SK-N-SH (cell line): ENCODE results near the gene PEDS1. TPM values are rescaled to one million over a fixed set of nuclear protein-coding genes. Genes with fewer than 3 reads are reported as not detected.

ENCODE experiments used
- CTCF ChIA-PET: fragments of 300-600, 350-600 bp; formaldehyde crosslinking; extraction: SDS; loops from one replicate; lab custom pipeline; 2021; lab: Yijun Ruan, JAX
- POLR2A ChIA-PET: fragments of 350-600 bp; sonication (Branson Sonifier 250); formaldehyde crosslinking; extraction: SDS; loops from one replicate; lab custom pipeline; 2020; ENCODE audit warnings: antibody characterized with exemption, inconsistent platforms; lab: Yijun Ruan, JAX
- DNase-seq: peaks from one replicate; pipeline ENCODE4 v3.0.0; 2012
- H2AFZ ChIP-seq: fragments of 200-600 bp; sonication (generic); 2 replicates; pipeline ENCODE4 v1.8.1; 2016; ENCODE audit warnings: antibody characterized with exemption, mild to moderate bottlenecking, low read depth
- H3F3A ChIP-seq: fragments of 200-600 bp; sonication (generic); replicated peaks from 2 replicates; pipeline ENCODE3; 2016; ENCODE audit warnings: antibody characterized with exemption, mild to moderate bottlenecking; ENCODE audit not compliant: insufficient read depth
- H3K27ac ChIP-seq, 2 experiments: fragments of 200-500 bp in 1 of 2; fragments of 200-600 bp in 1 of 2; sonication (Bioruptor generic) in 1 of 2; sonication (generic), shearing (Covaris generic) in 1 of 2; 2 replicates each; pipeline versions ENCODE4 v1.5.1 to v1.6.1; 2014 to 2016; ENCODE audit warnings: low read depth in 2 of 2, inconsistent platforms in 1 of 2, low read length in 1 of 2, mild to moderate bottlenecking in 1 of 2, mixed read lengths in 1 of 2
- H3K27me3 ChIP-seq: fragments of 200-600 bp; sonication (generic), shearing (Covaris generic); 2 replicates; pipeline ENCODE4 v1.6.1; 2016; ENCODE audit warnings: mixed run types; ENCODE audit not compliant: insufficient read depth
- H3K36me3 ChIP-seq, 2 experiments: fragments of 200-500 bp in 1 of 2; fragments of 200-600 bp in 1 of 2; sonication (Bioruptor generic) in 1 of 2; sonication (generic) in 1 of 2; replicated peaks in 1 of 2; 2 replicates each; pipeline versions ENCODE3 to v1.5.1; 2014 to 2016; ENCODE audit warnings: low read length in 1 of 2, mild to moderate bottlenecking in 1 of 2; ENCODE audit not compliant: insufficient read depth in 2 of 2, control insufficient read depth in 1 of 2
- H3K4me1 ChIP-seq, 2 experiments: fragments of 200-500 bp in 1 of 2; fragments of 200-600 bp in 1 of 2; sonication (Bioruptor generic) in 1 of 2; sonication (generic), shearing (Covaris generic) in 1 of 2; 2 replicates each; pipeline versions ENCODE4 v1.5.1 to v1.6.1; 2014 to 2016; ENCODE audit warnings: low read depth in 1 of 2, low read length in 1 of 2, mixed run types in 1 of 2; ENCODE audit not compliant: insufficient read depth in 2 of 2, control insufficient read depth in 1 of 2
- H3K4me2 ChIP-seq: fragments of 200-600 bp; sonication (generic), shearing (Covaris generic); 2 replicates; pipeline ENCODE4 v1.6.1; 2017; ENCODE audit warnings: mixed run types
- H3K4me3 ChIP-seq, 2 experiments: fragments of 200-500 bp in 1 of 2; fragments of 200-600 bp in 1 of 2; sonication (Bioruptor generic) in 1 of 2; sonication (generic), shearing (Covaris generic) in 1 of 2; 2 replicates each; pipeline versions ENCODE4 v1.5.1 to v1.8.1; 2014 to 2016; ENCODE audit warnings: low read depth in 2 of 2, inconsistent platforms in 1 of 2, low read length in 1 of 2, mild to moderate bottlenecking in 1 of 2, mixed read lengths in 1 of 2, moderate library complexity in 1 of 2
- H3K79me2 ChIP-seq: fragments of 200-600 bp; sonication (generic); 2 replicates; pipeline ENCODE4 v1.8.1; 2017; ENCODE audit warnings: mild to moderate bottlenecking; ENCODE audit not compliant: insufficient read depth
- H3K9ac ChIP-seq: fragments of 200-600 bp; sonication (generic); 2 replicates; pipeline ENCODE4 v1.6.1; 2017; ENCODE audit warnings: mixed run types
- H3K9me2 ChIP-seq: fragments of 200-600 bp; sonication (generic); 2 replicates; pipeline ENCODE4 v1.6.1; 2017; ENCODE audit warnings: mixed run types
- H3K9me3 ChIP-seq: fragments of 200-600 bp; sonication (generic); 2 replicates; pipeline ENCODE4 v1.6.1; 2017; ENCODE audit warnings: mixed run types, mild to moderate bottlenecking, moderate library complexity
- H4K20me1 ChIP-seq: fragments of 200-600 bp; sonication (generic); 2 replicates; pipeline ENCODE4 v1.6.1; 2017; ENCODE audit warnings: mild to moderate bottlenecking, mixed run types; ENCODE audit not compliant: insufficient read depth
- CTCF ChIP-seq: fragments of 200-600 bp; sonication (generic); IDR thresholded peaks from 2 replicates; pipeline ENCODE4 v1.6.1; 2017; ENCODE audit warnings: antibody characterized with exemption, mild to moderate bottlenecking, moderate library complexity
- EZH2phosphoT487 ChIP-seq: fragments of 200-600 bp; sonication (generic); IDR thresholded peaks from 2 replicates; pipeline ENCODE4 v1.6.1; 2017; ENCODE audit warnings: low read depth, mixed run types, mild to moderate bottlenecking, antibody characterized with exemption, moderate library complexity, borderline replicate concordance
- FOXJ3 ChIP-seq: sonication (generic); formaldehyde crosslinking; IDR thresholded peaks from 2 replicates; pipeline ENCODE4 v1.5.1; 2020; ENCODE audit warnings: mild to moderate bottlenecking, missing genetic modification reagents
- GABPA ChIP-seq: IDR thresholded peaks from 2 replicates; pipeline ENCODE4 v1.4.0; 2012; ENCODE audit warnings: low read depth, mild to moderate bottlenecking
- IRF3 ChIP-seq: fragments of 150-350 bp; IDR thresholded peaks from 2 replicates; pipeline ENCODE4 v1.6.1; 2016; ENCODE audit warnings: mild to moderate bottlenecking, low read depth, low read length
- MEF2A ChIP-seq: IDR thresholded peaks from 2 replicates; pipeline ENCODE4 v1.4.0; 2012; ENCODE audit warnings: low read depth, borderline replicate concordance
- RAD21 ChIP-seq: IDR thresholded peaks from 2 replicates; pipeline ENCODE4 v1.6.1; 2012; ENCODE audit warnings: mild to moderate bottlenecking, low read length
- REST ChIP-seq: IDR thresholded peaks from 2 replicates; pipeline ENCODE4 v1.6.1; 2012; ENCODE audit warnings: mild to moderate bottlenecking, low read depth, low read length, moderate library complexity
- SMC3 ChIP-seq: IDR thresholded peaks from 2 replicates; pipeline ENCODE4 v1.6.1; 2012; ENCODE audit warnings: low read depth, low read length, improper control_type of control experiment
- TAF1 ChIP-seq: IDR thresholded peaks from 2 replicates; pipeline ENCODE4 v1.6.1; 2012; ENCODE audit warnings: low read depth, mild to moderate bottlenecking, low read length, moderate library complexity, borderline replicate concordance
- USF1 ChIP-seq: IDR thresholded peaks from 2 replicates; pipeline ENCODE4 v1.4.0; 2012; ENCODE audit warnings: low read depth, borderline replicate concordance
- WGBS: methylation state at CpG from one replicate; pipeline ENCODE4 v1.1.6; 2017; ENCODE audit warnings: low lambda C conversion rate; 5-methylcytosine and 5-hydroxymethylcytosine counted together
- polyA plus RNA-seq, 3 experiments: library from polyadenylated mRNA; depleted of rRNA; stranded (reverse); fragments of >200 nt; gene quantifications; 2 replicates each; pipeline ENCODE4 v1.2.3, GENCODE V29; 2012

PEDS1 gene
- polyA plus RNA-seq, 1 of the 3 experiments (the other 2 are of a cell fraction): 18.3 TPM

GRCh38 chr20:50169329-50169823 is 15.9 kb upstream of the PEDS1 start:
- H3K9me2 ChIP-seq: no peaks in the 10 kb centered on the region

GRCh38 chr20:50165684-50166554 is 12.4 kb upstream of the PEDS1 start:
- Histone ChIP-seq H3K4me1 (peaks cover 12 to 14% of the 10 kb centered on the region in 2 experiments; a peak in 3 of 4 replicates), H3K9ac (peak overlapping the region; percentile 75), H2AFZ (peak overlapping the region; percentile 89), H3F3A (peaks cover 13% of the 10 kb centered on the region), H3K9me3 (no peaks in the 10 kb centered on the region), H3K4me3 (peak overlapping the region; percentile 36 to 62), H4K20me1 (no peaks in the 10 kb centered on the region), H3K79me2 (no peaks in the 10 kb centered on the region), H3K9me2 (no peaks in the 10 kb centered on the region), H3K27me3 (no peaks in the 10 kb centered on the region), H3K27ac (peak overlapping the region; percentile 87 to 93), H3K36me3 (no peaks in the 10 kb centered on the region), H3K4me2 (peak overlapping the region; percentile 88)
- DNase-seq: peak; percentile 88
- POLR2A ChIA-PET: interaction anchor here (0.5 to 1.3 kb wide), 6 partner anchors 12 to 81 kb away, joined by 3 to 7 read pairs (median 4); partner anchors contain the start of gene PEDS1
- WGBS: 6% methylated on average over 12 of the region's 20 CpGs
- CTCF ChIA-PET: interaction anchor here (1.0 to 9.6 kb wide), 7 partner anchors 13 to 187 kb away, joined by 3 to 297 read pairs (median 6); partner anchors contain the start of gene PEDS1
- TF ChIP-seq REST: peak; percentile 62; the same call in 1 of the 2 replicates
- no peak for TF ChIP-seq SMC3
- TF ChIP-seq TAF1: peak; percentile 41; the same call in 1 of the 2 replicates
- TF ChIP-seq IRF3: no peak
- TF ChIP-seq FOXJ3 (CRISPR knock-in tag): peak; percentile 77
- TF ChIP-seq MEF2A: 0 out of 2 replicates have a peak, but pooled peaks have one; percentile 47
- no peak for TF ChIP-seq EZH2phosphoT487

More at GRCh38 chr20:50169329-50169823, 15.9 kb upstream of the PEDS1 start:
- Histone ChIP-seq H2AFZ (no peak overlapping the region; the same call in 1 of the 2 replicates), H3K79me2 (no peaks in the 10 kb centered on the region), H3K9ac (no peak overlapping the region), H3K9me3 (no peaks in the 10 kb centered on the region), H3K36me3 (no peaks in the 10 kb centered on the region), H3K4me3 (no peak overlapping the region; a peak in 1 of 4 replicates), H3F3A (peaks cover 7% of the 10 kb centered on the region), H3K27ac (no peak overlapping the region), H3K4me2 (no peak overlapping the region), H4K20me1 (no peaks in the 10 kb centered on the region), H3K27me3 (no peaks in the 10 kb centered on the region), H3K4me1 (peaks cover 5 to 7% of the 10 kb centered on the region in 2 experiments; a peak in 3 of 4 replicates)
- ChIA-PET POLR2A (interaction anchor here (0.7 to 1.1 kb wide), 2 partner anchors 12 to 49 kb away, joined by 3 to 4 read pairs; no protein-coding TSS in a partner anchor), CTCF (interaction anchor here (0.6 to 9.6 kb wide), 34 partner anchors 9 to 544 kb away, joined by 3 to 297 read pairs (median 5); partner anchors contain the start of genes PEDS1, SNAI1 and UBE2V1)
- DNase-seq: peak; percentile 73
- TF ChIP-seq SMC3 (peak; percentile 91), GABPA (no peak), USF1 (no peak), CTCF (peak; percentile 97), RAD21 (peak; percentile 92)
- 23% methylated on average over 5 of the region's 5 CpGs for WGBS
